T-helper 9 cell (primary cell): ENCODE results near the gene SGTB.
"Not testable (repeated sequence)": the region's sequence is repeated elsewhere in the genome, so short reads cannot be mapped to it uniquely, and the experiment has no call there.

Experiments
- DNase-seq: peaks from one replicate; pipeline ENCODE4 v3.0.0-alpha.2; 2020

Gene SGTB

DNA sequence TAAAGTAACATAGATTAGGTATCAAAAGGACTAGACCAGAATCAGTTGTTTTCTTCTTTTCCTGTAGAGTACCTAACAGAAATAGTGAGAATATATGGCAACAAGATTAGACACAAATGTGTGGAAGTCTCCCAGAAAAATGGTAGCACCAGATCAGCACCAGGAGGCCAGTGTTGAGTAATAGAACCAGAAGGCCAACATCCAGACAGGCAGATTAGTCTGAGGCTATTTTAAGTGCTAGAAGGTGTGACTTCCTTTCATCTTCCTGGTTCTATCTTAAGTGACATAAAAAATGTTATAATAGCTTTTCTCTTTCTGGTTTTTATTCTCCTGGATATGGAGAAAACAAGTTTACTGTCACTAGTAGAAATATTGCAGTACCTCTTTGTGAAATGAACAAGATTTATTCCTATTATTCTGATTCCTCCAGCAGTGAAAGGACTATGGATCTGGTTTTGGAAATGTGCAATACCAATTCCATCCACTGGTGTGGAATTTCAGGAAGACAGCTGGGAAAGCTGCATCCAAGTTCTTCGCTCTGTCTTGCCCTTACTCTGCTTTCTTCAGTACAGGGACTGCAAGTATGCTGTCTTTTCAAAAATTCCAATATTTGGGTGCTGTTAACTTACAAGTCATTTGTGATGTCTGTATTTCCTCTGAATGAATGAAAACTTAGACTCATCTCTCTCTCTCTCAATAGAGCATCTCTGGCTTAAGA, 57.9 kb downstream of the SGTB start:
- DNase-seq, result no peak

DNA sequence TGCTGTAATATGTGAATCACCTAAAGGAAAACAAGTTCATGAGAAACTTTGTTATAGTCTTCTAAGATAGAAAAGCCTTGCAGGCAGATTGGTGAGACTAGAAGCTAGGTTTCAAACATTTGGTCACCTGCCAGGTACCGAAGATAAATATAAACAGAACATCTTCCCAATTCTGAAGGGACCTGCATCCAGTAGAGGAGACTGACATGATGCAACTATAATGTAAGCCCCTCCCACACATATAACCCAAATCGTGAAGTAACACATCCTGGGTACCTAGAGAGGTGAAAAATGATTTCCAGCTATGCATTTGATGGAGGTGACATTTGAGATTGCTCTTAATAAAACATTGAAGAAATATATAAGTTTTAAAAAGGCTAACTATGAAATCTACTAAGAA, 67.2 kb downstream of the SGTB start:
- DNase-seq, result no peak

DNA sequence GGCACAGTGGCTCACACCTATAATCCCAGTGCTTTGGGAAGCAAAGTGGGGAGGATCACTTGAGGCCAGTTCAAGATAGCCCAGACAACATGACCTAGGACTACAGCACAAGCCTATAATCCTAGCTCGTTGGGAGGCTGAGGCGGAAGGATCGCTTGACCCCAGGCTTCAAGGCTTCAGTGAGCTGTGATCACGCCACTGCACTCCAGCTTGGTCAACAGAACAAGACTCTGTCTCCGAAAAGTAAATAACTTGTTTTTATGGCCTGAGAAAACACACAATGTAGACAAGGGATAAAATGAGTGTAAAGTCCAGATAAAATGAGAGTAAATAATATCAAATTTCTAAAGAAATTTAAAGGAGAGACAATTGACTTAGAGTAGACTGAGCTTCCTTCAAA, 70.8 kb downstream of the SGTB start:
- DNase-seq, result no peak

DNA sequence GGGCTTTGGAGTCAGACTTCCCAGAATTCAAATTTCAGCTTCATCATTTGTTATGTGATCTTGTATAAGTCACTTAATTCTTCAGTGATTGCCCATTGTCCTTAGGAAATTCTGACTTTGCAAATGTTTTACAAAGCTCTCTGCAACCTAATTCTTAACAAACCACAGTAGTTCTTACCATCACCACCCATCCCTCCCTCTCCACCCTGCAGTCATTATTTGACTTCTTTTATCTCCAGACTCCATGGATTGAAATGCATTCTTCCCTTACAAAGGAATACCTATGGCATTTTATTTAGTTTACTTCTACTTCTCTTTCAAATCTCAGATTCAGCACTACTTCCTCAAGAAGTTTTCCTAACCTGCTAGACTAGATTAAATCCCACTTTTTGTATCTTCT, 74.0 kb downstream of the SGTB start:
- DNase-seq, result no peak

DNA sequence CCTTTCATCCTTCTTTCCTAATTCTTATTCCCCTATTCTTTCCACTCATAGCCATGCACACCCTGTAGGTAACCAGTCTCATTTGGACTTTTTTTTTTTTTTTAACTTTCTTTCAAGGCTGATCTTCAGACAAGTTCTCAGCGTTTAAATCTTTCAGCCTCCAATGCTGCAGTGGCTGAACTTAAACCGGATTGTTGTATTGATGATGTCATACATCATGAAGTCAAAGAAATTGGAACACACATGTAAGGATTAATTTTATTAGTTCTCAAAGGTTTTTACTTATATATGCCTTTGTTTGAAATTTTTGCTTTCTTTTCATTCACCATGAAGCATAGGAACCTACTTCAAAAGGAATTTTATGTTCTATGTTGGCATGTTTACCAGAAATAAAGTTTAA, 75.0 kb downstream of the SGTB start:
- DNase-seq, result no peak

DNA sequence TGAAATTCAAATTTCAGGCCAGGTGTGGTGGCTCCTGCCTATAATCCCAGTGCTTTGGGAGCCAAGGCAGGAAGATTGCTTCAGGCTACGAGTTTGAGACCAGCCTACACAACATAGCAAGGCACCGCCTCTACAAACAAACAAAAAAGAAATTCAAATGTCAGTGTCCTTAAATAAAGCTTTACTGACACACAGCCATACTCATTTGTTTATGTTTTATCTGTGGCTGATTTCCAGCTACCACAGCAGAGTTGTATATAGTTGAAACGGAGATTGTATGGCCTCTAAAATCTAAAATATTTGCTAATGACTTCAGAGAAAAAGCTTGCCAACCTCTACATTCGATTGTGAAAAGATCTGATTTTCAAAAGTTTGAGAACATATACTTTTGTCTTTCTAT, 81.7 kb downstream of the SGTB start:
- DNase-seq, result no peak

DNA sequence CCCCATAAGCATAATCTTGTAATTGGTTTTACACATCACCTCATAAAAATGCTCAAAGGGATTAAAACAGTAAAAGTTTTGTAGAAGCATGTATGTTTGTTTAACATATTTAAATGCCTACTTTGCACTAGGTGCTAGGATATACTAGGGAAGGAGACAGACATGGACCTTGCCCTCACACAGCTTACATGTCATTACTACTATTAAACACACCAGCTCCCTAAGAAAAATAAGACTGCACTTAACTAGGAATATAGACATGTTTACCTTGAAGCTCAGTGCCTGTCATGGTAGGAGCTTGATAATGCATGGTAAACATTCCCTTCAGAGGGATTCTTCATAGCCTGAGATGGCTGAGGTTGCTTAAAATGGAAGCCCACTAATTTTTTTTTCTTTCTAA, 90.9 kb downstream of the SGTB start:
- DNase-seq, result no peak

DNA sequence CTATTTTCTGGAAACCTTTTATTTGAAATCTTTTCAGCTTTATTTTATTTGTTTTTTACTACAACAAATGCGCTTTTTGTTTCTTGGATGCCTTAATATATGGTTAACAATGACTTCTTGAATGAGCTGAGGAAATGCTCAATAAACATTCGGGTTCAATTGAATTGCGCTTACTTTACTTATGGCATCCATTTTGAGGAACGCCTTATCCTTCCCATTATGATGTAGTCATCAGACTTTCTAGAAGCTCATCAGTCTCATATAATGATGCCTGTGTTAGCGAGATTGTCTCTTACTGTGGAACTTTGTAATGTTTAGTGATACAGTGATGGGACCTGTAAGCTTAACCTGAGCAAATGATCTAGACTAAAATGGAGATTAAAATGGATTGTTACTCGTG, 96.2 kb downstream of the SGTB start:
- no peak for DNase-seq

DNA sequence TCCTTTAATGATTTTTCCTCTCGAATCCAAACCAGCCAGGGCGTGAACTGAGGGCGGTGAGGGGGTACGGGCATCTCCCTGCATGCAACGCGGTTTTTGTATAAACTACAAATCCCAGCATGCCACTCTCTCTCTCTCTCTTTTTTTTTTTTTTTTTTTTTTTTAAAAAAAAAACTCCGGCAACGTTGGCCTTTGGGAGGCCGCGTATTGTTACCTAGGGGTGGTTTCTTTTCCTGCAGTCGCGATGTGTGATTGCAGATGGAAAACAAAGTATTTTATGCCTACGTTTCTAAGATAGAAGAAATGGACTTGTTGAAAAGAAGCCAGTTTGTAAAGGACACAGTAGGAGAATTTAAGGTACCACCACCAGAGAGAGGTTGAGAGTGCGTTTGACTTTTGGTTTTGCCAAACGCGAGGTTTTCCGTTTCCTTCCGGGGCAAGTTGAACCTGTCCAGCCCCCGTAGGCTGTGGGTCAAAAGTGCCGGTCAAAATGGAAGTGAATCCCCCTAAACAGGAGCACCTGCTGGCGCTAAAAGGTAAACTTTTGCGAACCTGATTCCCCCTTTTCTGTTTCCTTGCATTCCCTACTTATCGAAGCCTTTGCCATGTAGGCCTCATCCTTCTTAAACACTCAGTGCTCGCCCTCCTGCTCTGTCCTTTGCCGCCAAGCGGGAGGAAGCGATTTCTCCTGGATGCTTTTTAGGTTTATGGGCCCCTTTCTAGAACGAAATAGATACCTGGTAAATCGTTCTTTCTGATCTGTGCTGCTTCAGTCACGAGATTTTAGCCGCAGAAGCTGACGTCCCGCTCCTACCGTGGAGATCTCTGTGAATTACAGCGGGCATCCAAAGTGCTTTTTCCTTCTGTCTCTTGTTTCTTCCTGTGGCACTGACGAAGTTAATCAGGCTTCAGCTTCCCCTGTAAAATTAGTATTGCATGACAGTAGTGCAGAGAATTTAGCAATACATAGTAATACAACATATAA, 97.0 kb downstream of the SGTB start, which contains the start of the genes SHLD3 and TRAPPC13:
TSS of gene SHLD3 (plus strand) at position 457 of the 985 bp plus-strand sequence. CDS start 4,561 bp downstream, outside the sequence.
TSS of gene TRAPPC13 (plus strand) at position 457 of the 985 bp plus-strand sequence. CDS start at position 491, 34 bp downstream.
- DNase-seq, result peak; percentile 78

DNA sequence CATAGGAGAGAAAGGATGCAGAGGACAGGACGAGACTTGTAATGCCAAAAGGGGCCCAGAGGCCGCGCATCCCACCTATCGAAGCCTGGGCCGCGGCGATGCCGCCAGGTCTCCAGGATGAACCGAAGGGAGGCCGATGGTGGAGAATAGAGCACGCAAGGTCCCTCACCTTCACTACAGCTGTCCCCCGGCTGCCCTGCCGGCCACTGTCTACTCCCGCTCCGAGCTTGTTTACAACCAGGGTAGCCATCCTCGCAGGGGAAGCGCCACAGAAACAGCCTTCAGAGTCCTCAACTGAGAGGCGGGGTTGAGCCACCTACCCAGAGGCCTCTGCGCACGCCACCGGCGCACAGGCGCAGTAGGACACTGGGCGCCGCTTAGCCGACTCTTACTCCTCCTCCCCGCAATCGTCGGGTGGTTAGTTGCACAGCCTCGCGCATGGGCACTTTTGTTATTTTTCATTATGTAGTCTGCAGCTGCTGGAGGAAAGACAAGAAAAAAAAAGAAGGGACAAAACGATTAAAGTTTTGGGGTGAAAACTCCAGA, 97.8 kb downstream of the SGTB start, which contains the start of gene TRIM23:
TSS of gene TRIM23 (minus strand) at position 309 of the 546 bp plus-strand sequence. CDS start at position 250, 59 bp downstream.
- peak; percentile 80 for DNase-seq

DNA sequence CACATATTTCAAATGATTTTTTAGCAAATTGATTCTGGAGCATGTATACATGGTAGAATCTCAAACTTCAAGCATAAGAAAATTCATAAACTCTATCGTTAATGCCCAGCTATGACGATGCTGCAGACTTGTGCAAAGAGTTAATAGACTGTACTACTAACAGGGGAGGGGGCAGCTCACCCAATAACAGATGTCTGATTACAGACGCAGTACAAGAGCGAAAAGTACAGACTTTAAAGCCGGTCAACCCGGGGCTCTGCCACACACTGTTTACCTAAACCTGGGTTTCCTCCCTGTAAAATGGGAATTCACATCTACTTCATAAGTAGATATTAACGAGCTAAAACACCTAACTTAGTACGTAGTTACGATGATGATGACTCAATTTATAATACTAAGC, 98.4 kb downstream of the SGTB start:
- no peak for DNase-seq

DNA sequence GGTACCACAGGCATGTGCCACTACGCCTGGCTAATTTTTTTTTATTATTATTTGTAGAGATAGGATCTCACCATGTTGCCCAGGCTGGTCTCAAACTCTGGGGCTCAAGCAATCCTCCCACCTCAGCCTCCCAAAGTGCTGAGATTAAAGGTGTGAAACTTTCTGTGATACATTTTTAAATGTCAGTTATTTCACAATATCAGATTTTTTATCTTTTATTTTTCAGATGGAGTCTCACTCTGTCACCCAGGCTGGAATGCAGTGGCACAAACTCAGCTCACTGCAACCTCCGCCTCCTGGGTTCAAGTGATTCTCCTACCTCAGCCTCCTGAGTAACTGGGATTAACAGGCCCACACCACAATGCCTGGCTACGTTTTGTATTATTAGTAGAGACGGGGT, 99.9 kb downstream of the SGTB start:
- DNase-seq, result not testable (repeated sequence)

DNA sequence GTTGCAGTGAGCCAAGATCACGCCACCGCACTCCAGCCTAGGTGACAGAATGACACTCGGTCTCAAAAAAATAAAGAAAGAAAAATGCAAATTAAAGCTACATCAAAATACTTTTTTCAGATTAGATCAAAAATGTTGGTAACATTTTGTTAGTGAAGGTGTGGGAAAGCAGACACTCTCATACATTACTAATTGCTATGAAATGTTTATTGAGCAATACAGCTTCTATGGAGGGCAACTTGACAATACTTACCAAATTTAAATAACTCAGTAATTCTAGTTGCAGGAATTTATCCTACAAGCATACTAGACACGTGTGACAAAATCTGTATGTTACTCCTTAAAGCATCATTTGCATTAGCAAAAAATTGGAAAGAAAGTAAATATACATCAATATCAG, 101.9 kb downstream of the SGTB start:
- no peak for DNase-seq
